PC-3 (cell line): ENCODE data around the gene FMNL1. TPM values are rescaled to one million over a fixed set of nuclear protein-coding genes. Genes with fewer than 3 reads are reported as not detected.

Source experiments
- ATAC-seq: fragments of 200-7000 bp; cut with Tn5 transposase; 2 replicates; pipeline ENCODE4 v1.9.1; 2020; ENCODE audit warnings: mild to moderate bottlenecking, moderate library complexity
- BruUV-seq: library from RNA; stranded (reverse); fragments of 400-500 nt; replicated peaks from 2 replicates; lab custom pipeline; 2021; lab: Mats Ljungman, UMichigan
- CTCF ChIA-PET: fragments of 300-600 bp; sonication (Branson Sonifier 250); formaldehyde crosslinking; loops from one replicate; lab custom pipeline; 2022; ENCODE audit warnings: antibody characterized with exemption; lab: Charles Lee
- POLR2A ChIA-PET: fragments of 300-600 bp; sonication (Branson Sonifier 250); formaldehyde crosslinking; loops from one replicate; lab custom pipeline; 2022; ENCODE audit warnings: antibody characterized with exemption; ENCODE audit not compliant: unreplicated experiment; lab: Charles Lee
- DNase-seq: peaks from one replicate; pipeline ENCODE4 v3.0.0-alpha.2; 2015
- H2AFZ ChIP-seq: fragments of 300-600 bp; sonication (generic); 2 replicates; pipeline ENCODE4 v1.6.0; 2016; ENCODE audit warnings: antibody characterized with exemption, low read length
- H3F3A ChIP-seq: fragments of 300-600 bp; sonication (generic); one replicate; pipeline ENCODE4 v1.6.0; 2017; ENCODE audit warnings: antibody characterized with exemption, low read length, control low read depth, mild to moderate bottlenecking; ENCODE audit not compliant: unreplicated experiment
- H3K27ac ChIP-seq: fragments of 300-600 bp; sonication (generic); 2 replicates; pipeline ENCODE4 v1.5.1; 2016; ENCODE audit warnings: mild to moderate bottlenecking, low read length
- H3K27me3 ChIP-seq: fragments of 300-600 bp; sonication (generic); 2 replicates; pipeline ENCODE4 v1.6.1; 2016; ENCODE audit warnings: low read length, mixed read lengths
- H3K36me3 ChIP-seq: fragments of 300-600 bp; sonication (generic); 2 replicates; pipeline ENCODE4 v1.6.1; 2016; ENCODE audit warnings: low read depth, mixed run types, low read length, mixed read lengths
- H3K4me1 ChIP-seq: fragments of 300-600 bp; sonication (generic); 2 replicates; pipeline ENCODE4 v1.5.1; 2016; ENCODE audit warnings: low read length; ENCODE audit not compliant: insufficient read depth
- H3K4me2 ChIP-seq: fragments of 300-600 bp; sonication (generic); 2 replicates; pipeline ENCODE4 v1.6.0; 2016; ENCODE audit warnings: low read length
- H3K4me3 ChIP-seq: fragments of 300-600 bp; sonication (generic); 2 replicates; pipeline ENCODE4 v1.5.1; 2016; ENCODE audit warnings: mild to moderate bottlenecking, low read length, mixed read lengths
- H3K79me2 ChIP-seq: fragments of 300-600 bp; sonication (generic); 2 replicates; pipeline ENCODE4 v1.6.1; 2017; ENCODE audit warnings: low read length, mixed read lengths
- H3K9ac ChIP-seq: fragments of 300-600 bp; sonication (generic); 2 replicates; pipeline ENCODE4 v1.6.0; 2016; ENCODE audit warnings: mild to moderate bottlenecking, low read length
- H3K9me2 ChIP-seq: fragments of 300-600 bp; sonication (generic); replicated peaks from 2 replicates; pipeline ENCODE4 v1.6.1; 2016; ENCODE audit warnings: mixed run types, low read length, mixed read lengths
- H3K9me3 ChIP-seq: fragments of 300-600 bp; sonication (generic); 2 replicates; pipeline ENCODE4 v1.6.1; 2016; ENCODE audit warnings: low read length, mixed read lengths
- H4K20me1 ChIP-seq: fragments of 300-600 bp; sonication (generic); 2 replicates; pipeline ENCODE4 v1.6.1; 2016; ENCODE audit warnings: low read length, mixed read lengths
- CTCF ChIP-seq: fragments of 300-600 bp; sonication (generic); conservative IDR thresholded peaks from 2 replicates; pipeline ENCODE4 v1.5.1; 2017; ENCODE audit warnings: antibody characterized with exemption, low read depth, mild to moderate bottlenecking, low read length
- EZH2 ChIP-seq: fragments of 300-600 bp; sonication (generic); IDR thresholded peaks from one replicate; pipeline ENCODE4 v1.6.1; 2017; ENCODE audit warnings: antibody characterized with exemption, mild to moderate bottlenecking, low read length; ENCODE audit not compliant: unreplicated experiment
- EZH2phosphoT487 ChIP-seq: fragments of 300-600 bp; sonication (generic); IDR thresholded peaks from 2 replicates; pipeline ENCODE4 v1.6.1; 2018; ENCODE audit warnings: mild to moderate bottlenecking, antibody characterized with exemption, low read length, borderline replicate concordance
- intact Hi-C: fragments of 100-400 bp; cut with micrococcal nuclease; formaldehyde crosslinking; loops from 2 replicates; pipeline ENCODE4 v1.9.0; 2023
- total RNA-seq: library from RNA; depleted of rRNA; stranded (reverse); fragments of >200 nt; gene quantifications from 2 replicates; pipeline ENCODE4 v1.2.3, GENCODE V29; 2014

The FMNL1 gene
- total RNA-seq, 1 experiment from 2014 or later = 8.2 TPM

- Histone ChIP-seq H4K20me1 (no peaks in the 10 kb centered on the region), H3F3A (no peaks in the 10 kb centered on the region), H2AFZ (no peak overlapping the region), H3K27ac (no peak overlapping the region), H3K9me2 (no peaks in the 10 kb centered on the region), H3K27me3 (no peaks in the 10 kb centered on the region), H3K36me3 (no peaks in the 10 kb centered on the region), H3K9me3 (no peaks in the 10 kb centered on the region), H3K4me3 (no peak overlapping the region), H3K4me1 (peaks cover 16% of the 10 kb centered on the region), H3K9ac (no peak overlapping the region), H3K79me2 (peaks cover 18% of the 10 kb centered on the region), H3K4me2 (no peak overlapping the region)
- BruUV-seq = no TSS peak
- ChIA-PET CTCF (no interaction called here), POLR2A (interaction anchor here (0.6 kb wide), 1 partner anchor 93 kb away, joined by 8 read pairs; no protein-coding TSS in a partner anchor)
- intact Hi-C loops = no loop called here
- DNase-seq = no peak
- ATAC-seq = no peak
- TF ChIP-seq CTCF = no peak
- TF ChIP-seq EZH2phosphoT487 = no peak
- no peak for TF ChIP-seq EZH2
Observed at GRCh38 chr17:45244725-45245656, 23.3 kb downstream of the FMNL1 start.

- no peaks in the 10 kb centered on the region for H4K20me1 ChIP-seq
- no peaks in the 10 kb centered on the region for H3K27me3 ChIP-seq
- no peak overlapping the region for H2AFZ ChIP-seq
- BruUV-seq = no TSS peak
- TF ChIP-seq CTCF (no peak), EZH2 (no peak), EZH2phosphoT487 (no peak)
- H3K79me2 ChIP-seq = peaks cover 18% of the 10 kb centered on the region
- peak overlapping the region; percentile 89 for H3K9ac ChIP-seq
- DNase-seq = no peak
- H3K9me2 ChIP-seq = no peaks in the 10 kb centered on the region
- POLR2A ChIA-PET = no interaction called here
- H3K4me3 ChIP-seq = peak overlapping the region; percentile 88
- H3K9me3 ChIP-seq = no peaks in the 10 kb centered on the region
- no peak overlapping the region for H3K27ac ChIP-seq
- intact Hi-C loops = no loop called here
- H3F3A ChIP-seq = no peaks in the 10 kb centered on the region
- H3K36me3 ChIP-seq = 0 out of 2 replicates have a peak, but pooled peaks cover 4% of the 10 kb centered on the region
- CTCF ChIA-PET = no interaction called here
- H3K4me1 ChIP-seq = peaks cover 27% of the 10 kb centered on the region
- ATAC-seq = no peak
- peak overlapping the region; percentile 93 for H3K4me2 ChIP-seq
Observed at GRCh38 chr17:45246338-45246737, 24.7 kb downstream of the FMNL1 start.
